Skeletal muscle tissue (tissue), 4 donors: ENCODE measurements around the gene SCN5A. TPM values are rescaled to one million over a fixed set of nuclear protein-coding genes. Genes with fewer than 3 reads are reported as not detected.

Source experiments
- H3K27ac ChIP-seq: one replicate; pipeline ENCODE4 v1.7.0; 2013; ENCODE audit warnings: mild to moderate bottlenecking, low read depth, low read length, inconsistent platforms
- H3K27me3 ChIP-seq, 3 donors: one replicate each; pipeline ENCODE4 v1.7.0; 2013; ENCODE audit warnings: low read length in 3 of 3; ENCODE audit not compliant: control insufficient read depth in 3 of 3, insufficient read depth in 3 of 3
- H3K36me3 ChIP-seq, 3 donors: one replicate each; pipeline ENCODE4 v1.7.0; 2013; ENCODE audit warnings: low read length in 3 of 3; ENCODE audit not compliant: control insufficient read depth in 3 of 3, insufficient read depth in 3 of 3
- H3K4me1 ChIP-seq, 3 donors: one replicate each; pipeline ENCODE4 v1.7.0; 2013; ENCODE audit warnings: low read length in 3 of 3, mild to moderate bottlenecking in 3 of 3; ENCODE audit not compliant: control insufficient read depth in 3 of 3, insufficient read depth in 3 of 3
- H3K4me3 ChIP-seq, 3 donors: one replicate each; pipeline ENCODE4 v1.7.0; 2013; ENCODE audit warnings: low read length in 3 of 3
- H3K9ac ChIP-seq, 3 donors: one replicate each; pipeline ENCODE4 v1.7.0; 2013; ENCODE audit warnings: low read length in 3 of 3, mild to moderate bottlenecking in 3 of 3, moderate library complexity in 2 of 3, low read depth in 1 of 3
- H3K9me3 ChIP-seq, 3 donors: one replicate each; pipeline ENCODE4 v1.7.0; 2013; ENCODE audit warnings: low read length in 3 of 3; ENCODE audit not compliant: control insufficient read depth in 3 of 3
- total RNA-seq: library from RNA; depleted of rRNA; stranded (reverse); fragments of >200 nt; gene quantifications from one replicate; pipeline ENCODE4 v1.2.3, GENCODE V29; 2014
- donor health status: Osteomylitis.

Gene SCN5A
- total RNA-seq, 1 donor from 2014 or later = 1.6 TPM

GRCh38 chr3:38534604-38535003 is 114.9 kb downstream of the SCN5A start:
- Histone ChIP-seq H3K27ac (no peak overlapping the region), H3K9me3 (no peaks in the 10 kb centered on the region), H3K9ac (no peak overlapping the region), H3K4me3 (no peak overlapping the region), H3K36me3 (peaks cover 0 to 7% (median 0%) of the 10 kb centered on the region in 3 donors), H3K4me1 (no peaks in the 10 kb centered on the region), H3K27me3 (no peaks in the 10 kb centered on the region)

- Histone ChIP-seq H3K27me3 (no peaks in the 10 kb centered on the region), H3K36me3 (peaks cover 0 to 7% (median 0%) of the 10 kb centered on the region in 3 donors), H3K9ac (no peak overlapping the region), H3K4me1 (no peaks in the 10 kb centered on the region), H3K27ac (no peak overlapping the region), H3K9me3 (no peaks in the 10 kb centered on the region), H3K4me3 (no peak overlapping the region)
Measured at GRCh38 chr3:38534180-38534579, 115.3 kb downstream of the SCN5A start.

- no peaks in the 10 kb centered on the region for H3K27me3 ChIP-seq
- H3K4me1 ChIP-seq = no peaks in the 10 kb centered on the region
- H3K36me3 ChIP-seq = peaks cover 0 to 7% (median 0%) of the 10 kb centered on the region in 3 donors
- H3K27ac ChIP-seq = no peak overlapping the region
- H3K9ac ChIP-seq = no peak overlapping the region
- H3K4me3 ChIP-seq = no peak overlapping the region
- H3K9me3 ChIP-seq = no peaks in the 10 kb centered on the region
Measured at GRCh38 chr3:38533285-38533976, 116.1 kb downstream of the SCN5A start.

- Histone ChIP-seq H3K4me1 (no peaks in the 10 kb centered on the region), H3K4me3 (no peak overlapping the region), H3K36me3 (peaks cover 0 to 7% (median 3%) of the 10 kb centered on the region in 3 donors), H3K27ac (no peak overlapping the region), H3K9me3 (no peaks in the 10 kb centered on the region), H3K9ac (no peak overlapping the region), H3K27me3 (no peaks in the 10 kb centered on the region)
Measured at GRCh38 chr3:38532529-38532928, 117.0 kb downstream of the SCN5A start.

- no peak overlapping the region for H3K4me3 ChIP-seq
- no peak overlapping the region for H3K9ac ChIP-seq
- no peaks in the 10 kb centered on the region for H3K27me3 ChIP-seq
- H3K9me3 ChIP-seq = no peaks in the 10 kb centered on the region
- H3K4me1 ChIP-seq = no peaks in the 10 kb centered on the region
- no peak overlapping the region for H3K27ac ChIP-seq
- H3K36me3 ChIP-seq = peaks cover 2 to 21% (median 19%) of the 10 kb centered on the region in 3 donors
Measured at GRCh38 chr3:38528457-38528856, 121.0 kb downstream of the SCN5A start.

- Histone ChIP-seq H3K4me1 (no peaks in the 10 kb centered on the region), H3K36me3 (peaks cover 5 to 22% (median 21%) of the 10 kb centered on the region in 3 donors), H3K9me3 (no peaks in the 10 kb centered on the region), H3K27me3 (no peaks in the 10 kb centered on the region), H3K9ac (no peak overlapping the region), H3K4me3 (no peak overlapping the region), H3K27ac (no peak overlapping the region)
Measured at GRCh38 chr3:38526792-38527191, 122.7 kb downstream of the SCN5A start.

- no peak overlapping the region for H3K4me3 ChIP-seq
- peaks cover 0 to 10% (median 6%) of the 10 kb centered on the region in 3 donors for H3K4me1 ChIP-seq
- no peak overlapping the region for H3K9ac ChIP-seq
- no peaks in the 10 kb centered on the region for H3K9me3 ChIP-seq
- H3K36me3 ChIP-seq = peaks cover 3 to 22% (median 21%) of the 10 kb centered on the region in 3 donors
- no peaks in the 10 kb centered on the region for H3K27me3 ChIP-seq
- no peak overlapping the region for H3K27ac ChIP-seq
Measured at GRCh38 chr3:38524141-38524739, 125.2 kb downstream of the SCN5A start.

- H3K27ac ChIP-seq = no peak overlapping the region
- H3K9ac ChIP-seq = no peak overlapping the region
- no peaks in the 10 kb centered on the region for H3K9me3 ChIP-seq
- peaks cover 3 to 22% (median 21%) of the 10 kb centered on the region in 3 donors for H3K36me3 ChIP-seq
- H3K4me3 ChIP-seq = no peak overlapping the region
- peaks cover 0 to 10% (median 6%) of the 10 kb centered on the region in 3 donors for H3K4me1 ChIP-seq
- H3K27me3 ChIP-seq = no peaks in the 10 kb centered on the region
Measured at GRCh38 chr3:38522002-38522401, 127.5 kb downstream of the SCN5A start.

GRCh38 chr3:38521391-38521987 is 128.0 kb downstream of the SCN5A start:
- Histone ChIP-seq H3K4me3 (no peak overlapping the region), H3K9me3 (no peaks in the 10 kb centered on the region), H3K27ac (no peak overlapping the region), H3K4me1 (peaks cover 0 to 10% (median 6%) of the 10 kb centered on the region in 3 donors), H3K36me3 (peaks cover 3 to 22% (median 21%) of the 10 kb centered on the region in 3 donors), H3K9ac (no peak overlapping the region), H3K27me3 (no peaks in the 10 kb centered on the region)

GRCh38 chr3:38519651-38520050 is 129.8 kb downstream of the SCN5A start:
- H3K9me3 ChIP-seq = no peaks in the 10 kb centered on the region
- peaks cover 5 to 20% (median 14%) of the 10 kb centered on the region in 3 donors for H3K36me3 ChIP-seq
- peaks cover 0 to 10% (median 6%) of the 10 kb centered on the region in 3 donors for H3K4me1 ChIP-seq
- H3K27me3 ChIP-seq = no peaks in the 10 kb centered on the region
- no peak overlapping the region for H3K4me3 ChIP-seq
- no peak overlapping the region for H3K9ac ChIP-seq
- H3K27ac ChIP-seq = no peak overlapping the region
